Mesodermal cell (in vitro differentiated cells): ENCODE measurements around the gene TBC1D22A.
"Not testable (repeated sequence)": the region's sequence is repeated elsewhere in the genome, so short reads cannot be mapped to it uniquely, and the experiment has no call there.

Experiments
- H3K27ac ChIP-seq: 2 replicates; pipeline ENCODE4 v1.7.0; 2013; ENCODE audit warnings: mild to moderate bottlenecking, low read depth, low read length, moderate library complexity; ENCODE audit not compliant: severe bottlenecking
- H3K36me3 ChIP-seq: 2 replicates; pipeline ENCODE4 v1.7.1; 2013; ENCODE audit warnings: mild to moderate bottlenecking, low read length, moderate library complexity; ENCODE audit not compliant: control insufficient read depth, insufficient read depth
- H3K4me1 ChIP-seq: one replicate; pipeline ENCODE4 v1.7.1; 2013; ENCODE audit warnings: mild to moderate bottlenecking, low read length; ENCODE audit not compliant: insufficient read depth, control insufficient read depth, poor library complexity, severe bottlenecking
- H3K4me3 ChIP-seq: 2 replicates; pipeline ENCODE4 v1.7.0; 2013; ENCODE audit warnings: low read length, control low read depth, mild to moderate bottlenecking; ENCODE audit not compliant: insufficient read depth, poor library complexity, severe bottlenecking; ENCODE audit errors: extremely low read depth
- H3K9me3 ChIP-seq: 2 replicates; pipeline ENCODE4 v1.7.1; 2013; ENCODE audit warnings: mild to moderate bottlenecking, low read length, moderate library complexity; ENCODE audit not compliant: control insufficient read depth
- WGBS, 2 experiments: methylation state at CpG; one replicate each; pipeline ENCODE4 v1.1.5; 2013; ENCODE audit warnings: missing lambda C conversion rate in 2 of 2; ENCODE audit not compliant: insufficient coverage in 2 of 2; 5-methylcytosine and 5-hydroxymethylcytosine counted together

The TBC1D22A gene

DNA sequence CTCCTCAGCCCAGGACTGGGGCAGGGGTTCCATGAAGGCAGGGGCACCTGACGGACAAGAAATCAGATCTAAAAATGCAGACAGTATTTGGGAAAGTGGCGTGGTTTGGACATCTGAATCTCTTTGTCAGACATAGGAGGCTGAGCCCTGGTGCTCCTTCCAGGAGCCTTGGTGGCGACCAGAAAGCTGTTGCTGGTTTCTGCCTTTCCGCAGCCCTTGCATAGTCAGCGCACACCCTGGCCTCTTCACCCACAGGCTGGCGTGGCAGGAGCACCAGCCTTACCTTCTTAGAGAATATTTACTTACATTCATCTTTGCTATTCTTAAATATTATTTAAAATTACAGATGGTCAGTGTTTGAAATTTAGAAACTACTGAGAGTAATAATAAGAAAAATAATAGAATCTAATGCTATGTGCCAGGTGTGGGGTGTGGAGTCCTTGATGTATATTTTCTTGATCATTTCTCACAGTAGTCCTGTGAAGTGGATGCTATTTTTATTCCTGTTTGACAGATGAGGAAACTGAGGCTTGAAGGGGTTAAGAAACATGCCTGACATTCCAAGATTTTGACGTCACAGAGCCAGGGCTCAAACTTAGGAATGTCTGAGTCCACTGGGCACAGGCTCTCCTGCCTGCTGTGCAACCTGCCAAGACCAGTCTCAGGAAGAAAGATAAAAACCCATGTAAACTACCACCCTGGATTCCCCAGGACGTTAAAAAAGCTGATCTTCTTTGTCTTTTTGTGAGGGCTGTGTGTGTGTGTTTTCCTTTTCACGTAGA, 51.6 kb downstream of the TBC1D22A start:
- Histone ChIP-seq H3K36me3 (peaks cover 13% of the 10 kb centered on the region), H3K4me3 (no peak overlapping the region), H3K9me3 (no peaks in the 10 kb centered on the region), H3K4me1 (peaks cover 42% of the 10 kb centered on the region), H3K27ac (no peak overlapping the region)
- 87 to 89% methylated on average over 3 to 5 of the region's 9 CpGs for WGBS, 2 experiments

DNA sequence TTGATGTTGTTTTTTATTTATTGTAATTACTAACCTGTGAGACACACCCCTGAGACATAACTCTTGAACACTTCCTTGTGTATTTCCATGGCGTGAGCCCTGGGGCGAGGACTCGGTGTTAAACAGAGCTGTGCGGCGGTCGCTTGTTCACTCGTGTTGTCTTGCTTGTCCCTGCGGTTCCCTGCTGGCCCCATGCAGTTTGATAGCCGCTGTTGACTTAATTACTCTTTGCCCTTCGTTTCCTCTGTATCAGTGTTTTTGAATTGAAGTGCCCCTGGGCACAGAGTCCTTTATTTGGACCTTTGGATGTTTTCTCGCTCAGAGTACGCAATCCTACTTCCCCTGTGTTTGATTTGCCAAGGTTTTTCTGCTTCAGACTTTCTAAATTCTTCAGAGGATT, 52.7 kb downstream of the TBC1D22A start:
- Histone ChIP-seq H3K27ac (no peak overlapping the region), H3K9me3 (no peaks in the 10 kb centered on the region), H3K4me1 (peaks cover 42% of the 10 kb centered on the region), H3K4me3 (no peak overlapping the region), H3K36me3 (peaks cover 9% of the 10 kb centered on the region)
- 94 to 95% methylated on average over 12 of the region's 12 CpGs for WGBS, 2 experiments

- WGBS, 2 experiments = 82 to 88% methylated on average over 4 of the region's 5 CpGs
- Histone ChIP-seq H3K4me3 (no peak overlapping the region), H3K9me3 (no peaks in the 10 kb centered on the region), H3K4me1 (peaks cover 42% of the 10 kb centered on the region), H3K36me3 (peaks cover 9% of the 10 kb centered on the region), H3K27ac (no peak overlapping the region)
These were observed 53.1 kb downstream of the TBC1D22A start for GRCh38 chr22:46815559-46815895.

- 67 to 73% methylated on average over 7 to 12 of the region's 15 CpGs for WGBS, 2 experiments
- Histone ChIP-seq H3K27ac (peak overlapping the region; percentile 73), H3K36me3 (peaks cover 9% of the 10 kb centered on the region), H3K9me3 (no peaks in the 10 kb centered on the region), H3K4me3 (no peak overlapping the region), H3K4me1 (peaks cover 42% of the 10 kb centered on the region)
These were observed 53.7 kb downstream of the TBC1D22A start for GRCh38 chr22:46815896-46816731.

DNA sequence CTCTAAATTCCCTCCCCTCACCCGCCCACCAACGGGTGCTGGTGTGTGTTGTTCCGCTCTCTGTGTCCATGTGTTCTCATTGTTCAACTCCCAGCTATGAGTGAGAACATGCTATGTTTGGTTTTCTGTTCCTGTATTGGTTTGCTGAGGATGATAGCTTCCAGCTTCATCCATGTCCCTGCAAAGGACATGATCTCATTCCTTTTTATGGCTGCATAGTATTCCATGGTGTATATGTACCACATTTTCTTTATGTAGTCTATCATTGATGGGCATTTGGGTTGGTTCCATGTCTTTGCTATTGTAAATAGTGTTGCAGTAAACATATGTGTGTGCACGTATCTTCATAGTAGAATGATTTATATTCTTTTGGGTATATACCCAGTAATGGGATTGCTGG, 54.9 kb downstream of the TBC1D22A start:
- WGBS, 2 experiments = 100% methylated on average over 1 to 2 of the region's 4 CpGs
- not testable (repeated sequence) for H3K36me3 ChIP-seq, H3K4me3 ChIP-seq, H3K27ac ChIP-seq, H3K9me3 ChIP-seq
- peaks cover 42% of the 10 kb centered on the region for H3K4me1 ChIP-seq

GRCh38 chr22:46823248-46823647, 60.8 kb downstream of the TBC1D22A start:
- no peak overlapping the region for H3K27ac ChIP-seq
- no peaks in the 10 kb centered on the region for H3K9me3 ChIP-seq
- H3K36me3 ChIP-seq = peaks cover 25% of the 10 kb centered on the region
- 97 to 100% methylated on average over 4 to 8 of the region's 8 CpGs for WGBS, 2 experiments
- no peaks in the 10 kb centered on the region for H3K4me1 ChIP-seq
- H3K4me3 ChIP-seq = no peak overlapping the region

- Histone ChIP-seq H3K27ac (no peak overlapping the region), H3K36me3 (peaks cover 25% of the 10 kb centered on the region), H3K4me3 (no peak overlapping the region), H3K9me3 (no peaks in the 10 kb centered on the region), H3K4me1 (peaks cover 3% of the 10 kb centered on the region)
- 96 to 99% methylated on average over 8 to 10 of the region's 13 CpGs for WGBS, 2 experiments
These were observed 61.2 kb downstream of the TBC1D22A start for GRCh38 chr22:46823654-46824053.

DNA sequence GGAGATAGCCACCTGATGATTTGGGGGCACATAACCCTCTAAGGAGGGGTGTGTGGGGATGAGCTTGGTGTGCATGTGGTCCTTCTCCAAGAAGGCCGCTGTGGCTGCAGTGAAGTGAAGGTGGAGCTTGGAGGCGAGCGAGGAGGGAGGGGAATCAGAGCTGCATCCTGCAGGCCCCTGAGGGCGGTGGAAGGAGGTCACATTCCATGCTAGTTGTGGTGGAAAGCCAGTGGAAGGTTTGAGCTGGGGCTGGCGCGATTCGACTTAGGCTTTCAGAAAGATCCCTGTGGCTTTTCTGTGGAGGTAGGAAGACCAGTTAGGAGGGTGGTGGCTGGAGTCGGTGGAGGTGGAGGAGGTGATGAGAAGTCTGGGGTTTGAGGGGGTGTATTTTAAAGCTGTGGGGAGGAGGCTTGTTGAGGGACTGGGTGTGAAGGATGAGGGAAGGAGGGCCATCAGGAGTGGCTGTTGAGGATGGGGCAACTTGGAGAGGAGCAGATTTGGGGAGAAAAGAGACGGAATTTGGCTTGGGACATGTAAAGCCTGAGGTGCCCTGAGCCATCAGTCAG, 62.0 kb downstream of the TBC1D22A start:
- H3K4me3 ChIP-seq = no peak overlapping the region
- peaks cover 25% of the 10 kb centered on the region for H3K36me3 ChIP-seq
- no peak overlapping the region for H3K27ac ChIP-seq
- peaks cover 8% of the 10 kb centered on the region for H3K4me1 ChIP-seq
- H3K9me3 ChIP-seq = no peaks in the 10 kb centered on the region
- WGBS, 2 experiments = 91 to 95% methylated on average over 9 of the region's 9 CpGs

DNA sequence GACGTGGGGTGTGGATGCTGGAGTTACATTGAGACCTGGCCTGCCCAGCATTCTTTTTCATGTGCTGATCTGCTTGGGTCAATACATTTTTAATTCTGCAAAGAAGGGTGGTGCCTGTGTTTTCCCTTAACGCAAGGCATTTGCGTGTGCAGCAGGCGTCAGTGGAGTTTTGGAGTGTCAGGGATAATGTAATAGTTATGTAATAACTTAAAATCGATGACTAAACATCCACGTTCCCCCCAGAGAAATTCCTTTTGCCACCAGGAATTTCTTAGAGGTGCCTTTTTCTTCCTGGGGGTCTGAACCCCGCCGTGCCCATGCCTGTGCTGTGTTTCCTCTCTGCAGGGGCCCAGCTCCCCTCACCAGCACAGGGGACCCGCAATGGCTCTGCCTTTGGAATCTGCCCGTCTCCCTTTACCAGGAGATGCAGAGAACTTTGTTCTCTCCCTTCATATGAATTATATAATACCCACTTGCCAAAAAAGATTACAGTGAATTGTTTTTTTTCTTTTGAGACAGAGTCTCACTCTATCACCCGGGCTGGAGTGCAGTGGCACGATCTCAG, 62.6 kb downstream of the TBC1D22A start:
- Histone ChIP-seq H3K27ac (no peak overlapping the region), H3K4me1 (peaks cover 14% of the 10 kb centered on the region), H3K4me3 (no peak overlapping the region), H3K36me3 (peaks cover 25% of the 10 kb centered on the region), H3K9me3 (no peaks in the 10 kb centered on the region)
- 88 to 99% methylated on average over 7 of the region's 12 CpGs for WGBS, 2 experiments

- no peak overlapping the region for H3K4me3 ChIP-seq
- peaks cover 23% of the 10 kb centered on the region for H3K4me1 ChIP-seq
- H3K36me3 ChIP-seq = peaks cover 26% of the 10 kb centered on the region
- no peak overlapping the region for H3K27ac ChIP-seq
- no peaks in the 10 kb centered on the region for H3K9me3 ChIP-seq
- WGBS, 2 experiments = 95 to 97% methylated on average over 13 of the region's 15 CpGs
These were observed 64.1 kb downstream of the TBC1D22A start for GRCh38 chr22:46826438-46827135.
